KMS-11 (cell line): ENCODE data around the gene MFAP4.

Experiments
- H2AFZ ChIP-seq: fragments of 200-600 bp; sonication (generic); 2 replicates; pipeline ENCODE4 v1.6.1; 2016; ENCODE audit warnings: antibody characterized with exemption, mixed run types, low read depth
- H3K27ac ChIP-seq: fragments of 200-600 bp; sonication (generic); 2 replicates; pipeline ENCODE4 v1.6.1; 2016; ENCODE audit warnings: mild to moderate bottlenecking, mixed run types
- H3K27me3 ChIP-seq: fragments of 200-600 bp; sonication (generic); 2 replicates; pipeline ENCODE4 v1.6.1; 2017; ENCODE audit warnings: mild to moderate bottlenecking, low read depth, mixed run types, moderate library complexity; ENCODE audit not compliant: insufficient read depth
- H3K36me3 ChIP-seq: fragments of 200-600 bp; sonication (generic); 2 replicates; pipeline ENCODE4 v1.6.1; 2017; ENCODE audit warnings: mild to moderate bottlenecking, mixed run types; ENCODE audit not compliant: insufficient read depth
- H3K4me1 ChIP-seq: fragments of 200-600 bp; sonication (generic); 2 replicates; pipeline ENCODE4 v1.6.1; 2016; ENCODE audit warnings: mild to moderate bottlenecking, low read depth, mixed run types; ENCODE audit not compliant: poor library complexity, severe bottlenecking
- H3K4me2 ChIP-seq: fragments of 200-600 bp; sonication (generic); 2 replicates; pipeline ENCODE4 v1.7.0; 2016; ENCODE audit warnings: mild to moderate bottlenecking, mixed run types
- H3K4me3 ChIP-seq: fragments of 200-600 bp; sonication (generic); IDR thresholded peaks from 2 replicates; pipeline ENCODE4 v1.6.1; 2017; ENCODE audit warnings: low read depth, low read length, mixed read lengths; ENCODE audit not compliant: insufficient read depth
- H3K79me2 ChIP-seq: fragments of 200-600 bp; sonication (generic); 2 replicates; pipeline ENCODE4 v1.6.1; 2016; ENCODE audit warnings: low read depth, mixed run types; ENCODE audit not compliant: insufficient read depth
- H3K9ac ChIP-seq: fragments of 200-600 bp; sonication (generic); 2 replicates; pipeline ENCODE4 v1.6.1; 2016; ENCODE audit warnings: mild to moderate bottlenecking, mixed run types
- H4K20me1 ChIP-seq: fragments of 200-600 bp; sonication (generic); 2 replicates; pipeline ENCODE4 v1.6.1; 2016; ENCODE audit warnings: mild to moderate bottlenecking, mixed run types; ENCODE audit not compliant: insufficient read depth
- CTCF ChIP-seq: fragments of 200-600 bp; sonication (generic); conservative IDR thresholded peaks from 2 replicates; pipeline ENCODE4 v1.6.1; 2017; ENCODE audit warnings: low read depth, mild to moderate bottlenecking, antibody characterized with exemption, low read length, moderate library complexity, mixed read lengths

MFAP4 gene

DNA sequence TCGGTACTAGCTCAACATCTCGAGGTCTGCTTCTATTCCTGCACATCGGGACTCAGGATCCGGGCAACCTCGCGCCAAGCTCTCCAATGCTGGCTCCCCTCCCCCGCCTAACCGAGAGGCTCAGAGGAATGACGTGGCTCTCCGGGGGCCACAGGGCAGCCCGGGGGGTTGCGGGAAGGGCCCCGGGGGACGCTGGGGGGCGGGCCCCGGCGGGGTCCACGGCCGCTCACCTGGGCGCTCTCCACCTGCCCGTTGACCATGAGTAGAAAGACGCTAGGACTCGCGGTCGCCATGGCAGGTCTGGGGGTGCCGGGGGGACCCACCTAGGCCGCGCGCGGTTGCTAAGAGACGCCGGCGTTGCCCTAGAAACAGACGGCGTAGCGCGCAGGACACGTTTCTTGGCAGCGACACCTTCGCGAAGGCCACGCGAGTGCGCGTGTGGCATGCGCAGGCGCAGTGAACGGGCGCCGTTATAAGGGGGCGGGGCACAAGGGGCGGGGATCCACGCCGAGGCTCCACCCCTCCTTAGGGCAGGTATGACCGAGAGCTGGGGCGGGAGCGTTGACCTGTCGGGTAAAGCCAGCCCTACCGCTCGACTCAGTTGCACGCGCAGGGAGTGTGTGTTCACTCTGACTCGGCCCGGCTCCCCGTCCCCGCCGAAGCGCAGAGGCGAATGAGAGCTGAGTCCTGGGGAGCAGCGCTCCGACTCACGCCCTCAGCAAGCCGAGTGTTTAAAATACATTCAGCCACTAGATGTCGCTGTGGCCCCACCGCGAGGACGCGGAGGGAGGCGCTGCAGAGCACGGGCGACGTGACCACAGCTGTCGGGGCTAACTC is 24.5 kb downstream of the MFAP4 start, which contains the start of gene B9D1:
TSS of gene B9D1 (minus strand) at position 447 of the 837 bp plus-strand sequence. CDS start at position 293, 154 bp downstream.
- H3K4me2 ChIP-seq, result peak within 1 kb of the TSS; percentile 73
- no peaks in the 10 kb centered on the region for H3K79me2 ChIP-seq
- peak; percentile 81 for TF ChIP-seq CTCF
- peaks cover 8% of the 10 kb centered on the region for H3K4me1 ChIP-seq
- peak within 1 kb of the TSS; percentile 93 for H2AFZ ChIP-seq
- H3K4me3 ChIP-seq, result no peak within 1 kb of the TSS
- H3K9ac ChIP-seq, result peak within 1 kb of the TSS; percentile 81
- no peaks in the 10 kb centered on the region for H4K20me1 ChIP-seq
- H3K27ac ChIP-seq, result peak within 1 kb of the TSS; percentile 68
- no peaks in the 10 kb centered on the region for H3K27me3 ChIP-seq
- no peaks in the 10 kb centered on the region for H3K36me3 ChIP-seq

- Histone ChIP-seq H3K4me2 (peak overlapping the region; percentile 73), H2AFZ (peak overlapping the region; percentile 93), H4K20me1 (no peaks in the 10 kb centered on the region), H3K79me2 (no peaks in the 10 kb centered on the region), H3K36me3 (no peaks in the 10 kb centered on the region), H3K4me1 (peaks cover 8% of the 10 kb centered on the region), H3K27me3 (no peaks in the 10 kb centered on the region), H3K4me3 (no peak overlapping the region), H3K27ac (peak overlapping the region; percentile 68; the same call in 1 of the 2 replicates), H3K9ac (peak overlapping the region; percentile 81)
- no peak for TF ChIP-seq CTCF
These were observed 25.1 kb downstream of the MFAP4 start for GRCh38 chr17:19361944-19362276.

DNA sequence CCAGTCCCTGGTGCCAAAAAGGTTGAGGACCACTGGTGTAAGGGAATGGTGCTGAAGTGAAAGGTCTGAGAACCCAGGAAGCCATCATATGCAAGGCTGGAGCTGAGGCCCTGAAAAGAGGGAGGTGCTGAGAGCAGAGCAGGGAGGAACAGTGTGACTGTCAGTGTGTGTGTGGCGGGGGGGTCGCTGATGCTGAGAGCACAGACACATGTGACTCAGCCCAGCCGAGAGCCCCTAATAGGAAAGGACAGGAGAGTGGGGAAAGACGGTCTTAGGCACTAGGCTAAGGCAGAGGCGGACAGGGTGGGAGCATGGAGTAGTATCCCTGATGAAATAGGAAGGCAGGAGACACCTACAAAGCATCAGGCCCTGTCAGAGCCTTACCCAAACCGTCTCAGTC is 25.7 kb downstream of the MFAP4 start:
- Histone ChIP-seq H4K20me1 (no peaks in the 10 kb centered on the region), H3K9ac (no peak overlapping the region), H2AFZ (no peak overlapping the region), H3K79me2 (no peaks in the 10 kb centered on the region), H3K27me3 (no peaks in the 10 kb centered on the region), H3K36me3 (no peaks in the 10 kb centered on the region), H3K4me1 (peaks cover 8% of the 10 kb centered on the region), H3K4me2 (peak overlapping the region; percentile 73; the same call in 1 of the 2 replicates), H3K27ac (no peak overlapping the region), H3K4me3 (no peak overlapping the region)
- TF ChIP-seq CTCF, result no peak

DNA sequence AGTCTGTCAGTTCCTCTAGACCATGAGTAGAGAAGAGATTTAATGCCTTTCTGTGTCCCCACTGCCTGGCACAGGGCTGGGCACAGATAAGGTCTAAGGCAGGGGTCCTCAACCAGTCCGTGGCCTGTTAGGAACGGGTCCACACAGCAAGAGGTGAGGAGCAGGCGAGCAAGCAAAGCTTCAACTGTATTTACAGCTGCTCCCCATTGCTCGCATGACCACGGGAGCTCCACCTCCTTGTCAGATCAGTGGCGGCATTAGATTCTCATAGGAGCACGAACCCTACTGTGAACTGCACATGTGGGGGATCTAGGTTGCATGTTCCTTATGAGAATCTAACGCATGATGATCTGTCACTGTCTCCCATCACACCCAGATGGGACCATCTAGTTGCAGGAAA is 26.2 kb downstream of the MFAP4 start:
- TF ChIP-seq CTCF, result no peak

More for the DNA sequence above, 26.2 kb downstream of the MFAP4 start:
- H3K4me2 ChIP-seq, result no peak overlapping the region
- H2AFZ ChIP-seq, result no peak overlapping the region
- no peaks in the 10 kb centered on the region for H3K79me2 ChIP-seq
- no peak overlapping the region for H3K9ac ChIP-seq
- H3K4me3 ChIP-seq, result no peak overlapping the region
- H3K4me1 ChIP-seq, result peaks cover 8% of the 10 kb centered on the region
- H3K27ac ChIP-seq, result no peak overlapping the region
- H3K36me3 ChIP-seq, result no peaks in the 10 kb centered on the region
- H4K20me1 ChIP-seq, result no peaks in the 10 kb centered on the region
- no peaks in the 10 kb centered on the region for H3K27me3 ChIP-seq
